Esophagus muscularis mucosa (tissue), 4 donors: ENCODE measurements around the gene STIMATE. TPM values are rescaled to one million over a fixed set of nuclear protein-coding genes. Genes with fewer than 3 reads are reported as not detected.

Experiments used
- DNase-seq: peaks from one replicate; pipeline ENCODE4 v3.0.0-alpha.2; 2017; ENCODE audit errors: extremely low spot score
- H3K27ac ChIP-seq, 4 donors: fragments of 200-600 bp; sonication (generic); replicated peaks in 1 of 4; 1 replicate in 3 of 4; 2 replicates in 1 of 4; pipeline ENCODE4 v1.5.1; 2016 to 2019; ENCODE audit warnings: mild to moderate bottlenecking in 1 of 4
- H3K27me3 ChIP-seq, 4 donors: fragments of 200-600 bp; sonication (generic); one replicate each; pipeline versions ENCODE4 v1.5.1 to v1.6.0; 2016 to 2019
- H3K36me3 ChIP-seq, 4 donors: fragments of 200-600 bp; sonication (generic); one replicate each; pipeline ENCODE4 v1.5.1; 2016 to 2019
- H3K4me1 ChIP-seq, 4 donors: fragments of 200-600 bp; sonication (generic); one replicate each; pipeline ENCODE4 v1.5.1; 2016 to 2019
- H3K4me3 ChIP-seq, 4 donors: fragments of 200-600 bp; sonication (generic); 1 replicate in 2 of 4; 2 replicates in 2 of 4; pipeline ENCODE4 v1.5.1; 2016 to 2019; ENCODE audit warnings: mild to moderate bottlenecking in 4 of 4, moderate library complexity in 1 of 4
- H3K9me3 ChIP-seq, 4 donors: fragments of 200-600 bp; sonication (generic); 1 replicate in 3 of 4; 2 replicates in 1 of 4; pipeline ENCODE4 v1.5.1; 2016 to 2019
- EP300 ChIP-seq: sonication (generic); formaldehyde crosslinking; IDR thresholded peaks from one replicate; pipeline ENCODE4 v1.6.1; 2017; ENCODE audit warnings: antibody characterized with exemption
- POLR2A ChIP-seq: fragments of 450-650 bp; IDR thresholded peaks from one replicate; pipeline ENCODE4 v1.6.1; 2017; ENCODE audit warnings: antibody characterized with exemption, moderate library complexity, mild to moderate bottlenecking, low read depth
- POLR2AphosphoS5 ChIP-seq, 2 donors: sonication (generic); formaldehyde crosslinking; IDR thresholded peaks; one replicate each; pipeline ENCODE4 v1.6.1; 2017; ENCODE audit warnings: antibody characterized with exemption in 2 of 2
- WGBS: methylation state at CpG from one replicate; pipeline ENCODE4 v1.1.5; 2018; 5-methylcytosine and 5-hydroxymethylcytosine counted together
- intact Hi-C: fragments of 100-400 bp; cut with DNase I; formaldehyde crosslinking; loops from one replicate; pipeline ENCODE4 v1.15.1; 2023
- total RNA-seq, 4 donors: library from RNA; depleted of rRNA; stranded (reverse); fragments of >200 nt; gene quantifications; one replicate each; pipeline versions ENCODE4 v1.1.0 to v1.2.1, GENCODE V29; 2016
- TF ChIP-seq, protein P1 (sequence below), 3 experiments: fragments of 200-600 bp in 2 of 3; fragments of 450-650 bp in 1 of 3; sonication (generic) in 2 of 3; IDR thresholded peaks; one replicate each; pipeline ENCODE4 v1.5.1; 2017 to 2019; ENCODE audit warnings: antibody characterized with exemption in 3 of 3, mild to moderate bottlenecking in 2 of 3, moderate library complexity in 1 of 3

The STIMATE gene
- total RNA-seq, 4 donors from 2014 or later, result 10.4 to 23.6 (median 14.7) TPM

DNA sequence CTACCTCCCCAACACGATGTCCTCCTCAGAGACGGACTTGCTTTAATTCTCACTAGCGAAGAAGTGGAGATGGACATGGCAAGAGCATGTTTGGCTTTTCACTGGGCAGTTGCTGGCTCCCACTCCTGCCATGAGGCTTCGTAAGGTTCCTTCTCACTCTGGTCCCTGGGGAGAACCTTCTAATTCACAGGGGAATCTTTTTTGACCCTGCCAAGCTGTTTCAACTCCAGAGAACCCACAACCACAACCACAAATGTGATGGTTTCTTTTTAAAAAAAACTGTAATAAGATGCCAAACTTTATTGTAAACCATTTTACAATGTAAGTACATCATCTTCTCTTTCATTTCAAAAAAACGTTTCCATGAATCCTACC lies 60.9 kb downstream of the STIMATE start:
- WGBS, result 89% methylated on average over 3 of the region's 5 CpGs
- no peak for DNase-seq
- no peaks in the 10 kb centered on the region for H3K9me3 ChIP-seq
- TF ChIP-seq EP300, result no peak
- no peak for TF ChIP-seq POLR2A
- no peak for TF ChIP-seq POLR2AphosphoS5 (IDR thresholded peaks at IDR 0.05)
- TF ChIP-seq, protein P1, sequence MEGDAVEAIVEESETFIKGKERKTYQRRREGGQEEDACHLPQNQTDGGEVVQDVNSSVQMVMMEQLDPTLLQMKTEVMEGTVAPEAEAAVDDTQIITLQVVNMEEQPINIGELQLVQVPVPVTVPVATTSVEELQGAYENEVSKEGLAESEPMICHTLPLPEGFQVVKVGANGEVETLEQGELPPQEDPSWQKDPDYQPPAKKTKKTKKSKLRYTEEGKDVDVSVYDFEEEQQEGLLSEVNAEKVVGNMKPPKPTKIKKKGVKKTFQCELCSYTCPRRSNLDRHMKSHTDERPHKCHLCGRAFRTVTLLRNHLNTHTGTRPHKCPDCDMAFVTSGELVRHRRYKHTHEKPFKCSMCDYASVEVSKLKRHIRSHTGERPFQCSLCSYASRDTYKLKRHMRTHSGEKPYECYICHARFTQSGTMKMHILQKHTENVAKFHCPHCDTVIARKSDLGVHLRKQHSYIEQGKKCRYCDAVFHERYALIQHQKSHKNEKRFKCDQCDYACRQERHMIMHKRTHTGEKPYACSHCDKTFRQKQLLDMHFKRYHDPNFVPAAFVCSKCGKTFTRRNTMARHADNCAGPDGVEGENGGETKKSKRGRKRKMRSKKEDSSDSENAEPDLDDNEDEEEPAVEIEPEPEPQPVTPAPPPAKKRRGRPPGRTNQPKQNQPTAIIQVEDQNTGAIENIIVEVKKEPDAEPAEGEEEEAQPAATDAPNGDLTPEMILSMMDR (IDR thresholded peaks at IDR 0.05), result no peak
- peak overlapping the region in 2 of 4 donors; percentile 65 to 67 for H3K27ac ChIP-seq
- H3K4me1 ChIP-seq, result peaks cover 38 to 41% (median 39%) of the 10 kb centered on the region in 4 donors
- H3K27me3 ChIP-seq, result no peaks in the 10 kb centered on the region
- intact Hi-C loops, result no loop called here
- H3K4me3 ChIP-seq, result no peak overlapping the region
- H3K36me3 ChIP-seq, result peaks cover 0 to 62% (median 26%) of the 10 kb centered on the region in 4 donors

DNA sequence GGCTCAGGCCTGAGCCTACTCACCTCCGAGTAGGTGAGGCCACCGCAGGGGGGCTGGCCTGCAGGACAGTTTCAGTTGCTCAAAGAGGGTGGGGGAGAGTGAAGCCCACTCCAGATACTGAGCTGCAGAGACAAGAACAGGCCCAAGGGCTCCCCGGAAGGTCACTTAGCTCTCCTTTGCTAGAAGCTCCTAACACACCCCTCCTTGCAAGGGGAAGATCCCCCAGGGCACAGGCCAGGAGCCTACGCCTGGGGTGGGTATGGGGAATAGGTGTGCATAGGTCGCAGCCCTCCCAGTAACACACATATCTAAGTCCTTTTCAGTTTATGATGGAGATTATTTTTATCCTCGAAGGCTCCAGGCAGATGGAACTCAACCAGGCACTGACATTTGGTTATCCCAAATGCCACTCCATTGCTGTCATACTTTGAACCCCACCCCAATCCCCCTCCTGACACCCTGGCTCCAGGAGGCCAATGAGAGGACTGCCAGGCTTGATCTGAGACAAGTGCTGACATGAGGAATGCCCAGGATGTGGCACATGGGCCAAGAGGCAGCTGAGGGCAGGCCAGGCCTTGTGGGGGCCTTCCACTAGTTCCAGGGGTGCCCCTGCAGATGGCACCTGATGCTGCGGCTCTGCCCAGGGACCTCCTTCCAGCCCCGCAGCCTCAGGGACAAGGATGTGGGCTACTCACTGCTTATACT lies 61.4 kb downstream of the STIMATE start:
- no peak for DNase-seq
- Histone ChIP-seq H3K27ac (peak overlapping the region; percentile 54 to 67 (median 66)), H3K4me3 (peak overlapping the region in 2 of 4 donors; percentile 10 to 21), H3K4me1 (peaks cover 35 to 46% (median 42%) of the 10 kb centered on the region in 4 donors), H3K36me3 (peaks cover 0 to 57% (median 23%) of the 10 kb centered on the region in 4 donors), H3K9me3 (no peaks in the 10 kb centered on the region), H3K27me3 (no peaks in the 10 kb centered on the region)
- WGBS, result 84% methylated on average over 5 of the region's 8 CpGs
- intact Hi-C loops, result no loop called here
- no peak for TF ChIP-seq POLR2AphosphoS5 (IDR thresholded peaks at IDR 0.05)
- TF ChIP-seq EP300, result no peak
- TF ChIP-seq, protein P1 (IDR thresholded peaks at IDR 0.05), result no peak
- TF ChIP-seq POLR2A, result no peak

DNA sequence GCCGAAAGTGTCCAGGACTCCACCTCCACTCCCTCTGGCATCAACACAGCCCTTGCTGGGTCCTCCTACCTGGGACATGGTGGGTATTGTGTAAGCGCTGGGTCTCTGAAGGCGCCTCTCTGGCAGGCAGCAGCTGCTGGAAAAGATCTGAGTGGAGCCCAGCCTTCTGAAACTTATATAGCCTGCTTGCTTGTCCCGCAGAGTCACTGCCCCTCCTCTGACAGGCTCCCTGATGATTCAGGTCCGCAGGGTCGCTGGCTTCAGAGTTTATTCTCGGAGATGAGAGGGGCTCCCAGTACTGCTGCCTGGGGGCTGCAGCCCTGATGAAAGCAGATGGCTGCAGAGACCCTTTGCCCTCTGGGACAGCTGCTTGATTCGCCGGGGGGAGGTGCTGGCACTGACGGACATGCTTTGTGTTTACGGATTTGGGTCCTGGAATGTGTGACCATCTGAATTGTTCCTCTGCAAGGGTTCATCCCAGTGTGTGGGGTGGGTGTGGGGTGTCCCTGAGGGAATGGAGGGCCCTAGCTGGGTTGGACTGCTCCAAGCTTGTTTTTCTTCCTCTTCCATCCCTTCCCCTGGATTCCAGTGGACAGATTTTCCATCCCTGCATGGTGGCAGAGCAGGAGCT lies 62.4 kb downstream of the STIMATE start, which contains the start of gene MUSTN1:
TSS of gene MUSTN1 (minus strand) at position 149 of the 631 bp plus-strand sequence. CDS start at position 78, 71 bp downstream.
- H3K9me3 ChIP-seq, result no peaks in the 10 kb centered on the region
- no peaks in the 10 kb centered on the region for H3K27me3 ChIP-seq
- TF ChIP-seq, protein P1 (IDR thresholded peaks at IDR 0.05), result no peak
- TF ChIP-seq POLR2AphosphoS5 (IDR thresholded peaks at IDR 0.05), result peak; percentile 41 to 67
- no peak for TF ChIP-seq EP300
- TF ChIP-seq POLR2A, result peak; percentile 11
- H3K4me1 ChIP-seq, result peaks cover 34 to 47% (median 42%) of the 10 kb centered on the region in 4 donors
- H3K27ac ChIP-seq, result peak within 1 kb of the TSS; percentile 54 to 67 (median 66)
- DNase-seq, result no peak
- peaks cover 0 to 48% (median 16%) of the 10 kb centered on the region in 4 donors for H3K36me3 ChIP-seq
- peak within 1 kb of the TSS; percentile 21 to 47 (median 26) for H3K4me3 ChIP-seq
- WGBS, result 40% methylated on average over 1 of the region's 11 CpGs
- intact Hi-C loops, result no loop called here

- 88% methylated on average over 14 of the region's 14 CpGs for WGBS
- no peak for TF ChIP-seq EP300
- no peak for TF ChIP-seq POLR2AphosphoS5 (IDR thresholded peaks at IDR 0.05)
- TF ChIP-seq, protein P1 (IDR thresholded peaks at IDR 0.05), result no peak
- no peak for TF ChIP-seq POLR2A
- peaks cover 0 to 38% (median 8%) of the 10 kb centered on the region in 4 donors for H3K36me3 ChIP-seq
- peaks cover 34 to 47% (median 42%) of the 10 kb centered on the region in 4 donors for H3K4me1 ChIP-seq
- H3K27ac ChIP-seq, result no peak overlapping the region
- no peaks in the 10 kb centered on the region for H3K27me3 ChIP-seq
- no peak for DNase-seq
- no peaks in the 10 kb centered on the region for H3K9me3 ChIP-seq
- intact Hi-C loops, result no loop called here
- no peak overlapping the region for H3K4me3 ChIP-seq
These were observed 64.1 kb downstream of the STIMATE start for GRCh38 chr3:52833202-52833601.
